C4-2B (cell line): ENCODE data around the gene RUVBL1.

Experiments
- ZFX ChIP-seq: fragments of 450-650 bp; IDR thresholded peaks from 2 replicates; pipeline ENCODE4 v1.6.1; 2017
- TF ChIP-seq, protein P1 (sequence below): fragments of 450-650 bp; conservative IDR thresholded peaks from 2 replicates; pipeline ENCODE4 v1.5.1; 2017; ENCODE audit warnings: mild to moderate bottlenecking

GRCh38 chr3:128113817-128114794, 9.5 kb downstream of the RUVBL1 start:
- TF ChIP-seq, protein P1, sequence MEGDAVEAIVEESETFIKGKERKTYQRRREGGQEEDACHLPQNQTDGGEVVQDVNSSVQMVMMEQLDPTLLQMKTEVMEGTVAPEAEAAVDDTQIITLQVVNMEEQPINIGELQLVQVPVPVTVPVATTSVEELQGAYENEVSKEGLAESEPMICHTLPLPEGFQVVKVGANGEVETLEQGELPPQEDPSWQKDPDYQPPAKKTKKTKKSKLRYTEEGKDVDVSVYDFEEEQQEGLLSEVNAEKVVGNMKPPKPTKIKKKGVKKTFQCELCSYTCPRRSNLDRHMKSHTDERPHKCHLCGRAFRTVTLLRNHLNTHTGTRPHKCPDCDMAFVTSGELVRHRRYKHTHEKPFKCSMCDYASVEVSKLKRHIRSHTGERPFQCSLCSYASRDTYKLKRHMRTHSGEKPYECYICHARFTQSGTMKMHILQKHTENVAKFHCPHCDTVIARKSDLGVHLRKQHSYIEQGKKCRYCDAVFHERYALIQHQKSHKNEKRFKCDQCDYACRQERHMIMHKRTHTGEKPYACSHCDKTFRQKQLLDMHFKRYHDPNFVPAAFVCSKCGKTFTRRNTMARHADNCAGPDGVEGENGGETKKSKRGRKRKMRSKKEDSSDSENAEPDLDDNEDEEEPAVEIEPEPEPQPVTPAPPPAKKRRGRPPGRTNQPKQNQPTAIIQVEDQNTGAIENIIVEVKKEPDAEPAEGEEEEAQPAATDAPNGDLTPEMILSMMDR, result no peak
- TF ChIP-seq ZFX, result no peak
